Thymus (tissue), 11 donors: Measurements from ENCODE around the gene GHRH. TPM values are rescaled to one million over a fixed set of nuclear protein-coding genes. Genes with fewer than 3 reads are reported as not detected.

Experiments
- DNase-seq, 9 donors: peaks; one replicate each; pipeline ENCODE4 v3.0.0-alpha.2; 2013; ENCODE audit warnings: low spot score in 9 of 9, low read depth in 6 of 9, missing footprints in 1 of 9
- H3K27ac ChIP-seq, 2 donors: one replicate each; pipeline ENCODE4 v1.5.1; 2013; ENCODE audit warnings: control low read depth in 1 of 2, low read depth in 1 of 2, low read length in 1 of 2, mild to moderate bottlenecking in 1 of 2, moderate library complexity in 1 of 2
- H3K27me3 ChIP-seq, 2 donors: one replicate each; pipeline ENCODE4 v1.5.1; 2013; ENCODE audit warnings: low read length in 1 of 2; ENCODE audit not compliant: control insufficient read depth in 2 of 2, insufficient read depth in 1 of 2
- H3K36me3 ChIP-seq, 2 donors: one replicate each; pipeline ENCODE4 v1.5.1; 2013; ENCODE audit warnings: low read length in 1 of 2, mild to moderate bottlenecking in 1 of 2, moderate library complexity in 1 of 2; ENCODE audit not compliant: control insufficient read depth in 2 of 2, insufficient read depth in 2 of 2
- H3K4me1 ChIP-seq, 2 donors: one replicate each; pipeline ENCODE4 v1.5.1; 2013; ENCODE audit warnings: low read length in 2 of 2; ENCODE audit not compliant: control insufficient read depth in 2 of 2, insufficient read depth in 2 of 2
- H3K4me3 ChIP-seq, 2 donors: one replicate each; pipeline ENCODE4 v1.5.1; 2013; ENCODE audit warnings: low read length in 2 of 2, control low read depth in 1 of 2, mild to moderate bottlenecking in 1 of 2
- H3K9me3 ChIP-seq, 2 donors: one replicate each; pipeline ENCODE4 v1.5.1; 2013; ENCODE audit warnings: low read length in 1 of 2, mild to moderate bottlenecking in 1 of 2; ENCODE audit not compliant: control insufficient read depth in 2 of 2, insufficient read depth in 1 of 2
- WGBS: extraction: QIAGEN DNeasy Blood & Tissue Kit; methylation state at CpG from one replicate; pipeline ENCODE4 v1.1.7; 2013; 5-methylcytosine and 5-hydroxymethylcytosine counted together
- polyA plus RNA-seq: library from polyadenylated mRNA; stranded (reverse); fragments of 200-250 nt; gene quantifications from one replicate; pipeline ENCODE4 v1.2.3, GENCODE V29; 2013
- total RNA-seq: library from RNA; stranded (reverse); fragments of 120-200 nt; gene quantifications from one replicate; pipeline ENCODE4 v1.2.4, GENCODE V29; 2013
- donor health status: healthy.

The GHRH gene
- total and polyA plus RNA-seq, 2 donors: 14.4 to 14.7 TPM

GRCh38 chr20:37228082-37228481 is 33.5 kb downstream of the GHRH start:
- H3K4me1 ChIP-seq: no peaks in the 10 kb centered on the region
- no peak overlapping the region for H3K4me3 ChIP-seq
- no peaks in the 10 kb centered on the region for H3K27me3 ChIP-seq
- peaks cover 91 to 97% of the 10 kb centered on the region in 2 donors for H3K36me3 ChIP-seq
- no peak overlapping the region for H3K27ac ChIP-seq
- 97% methylated on average over 6 of the region's 6 CpGs for WGBS
- H3K9me3 ChIP-seq: no peaks in the 10 kb centered on the region
- DNase-seq: no peak

GRCh38 chr20:37226889-37227288 is 34.7 kb downstream of the GHRH start:
- WGBS: 97% methylated on average over 3 of the region's 3 CpGs
- DNase-seq: no peak
- no peak overlapping the region for H3K4me3 ChIP-seq
- no peak overlapping the region for H3K27ac ChIP-seq
- H3K9me3 ChIP-seq: no peaks in the 10 kb centered on the region
- no peaks in the 10 kb centered on the region for H3K4me1 ChIP-seq
- peaks cover 86 to 92% of the 10 kb centered on the region in 2 donors for H3K36me3 ChIP-seq
- no peaks in the 10 kb centered on the region for H3K27me3 ChIP-seq

- WGBS: 95% methylated on average over 5 of the region's 5 CpGs
- Histone ChIP-seq H3K27ac (no peak overlapping the region), H3K4me1 (no peaks in the 10 kb centered on the region), H3K27me3 (no peaks in the 10 kb centered on the region), H3K4me3 (no peak overlapping the region), H3K36me3 (peaks cover 71 to 80% of the 10 kb centered on the region in 2 donors), H3K9me3 (no peaks in the 10 kb centered on the region)
- no peak for DNase-seq
These were observed 36.5 kb downstream of the GHRH start for GRCh38 chr20:37225146-37225545.

- Histone ChIP-seq H3K36me3 (peaks cover 55 to 71% of the 10 kb centered on the region in 2 donors), H3K27me3 (no peaks in the 10 kb centered on the region), H3K9me3 (no peaks in the 10 kb centered on the region), H3K4me1 (no peaks in the 10 kb centered on the region), H3K4me3 (no peak overlapping the region), H3K27ac (no peak overlapping the region)
- peak in 1 of 9 donors; percentile 5 for DNase-seq
These were observed 38.6 kb downstream of the GHRH start for GRCh38 chr20:37223053-37223452.

GRCh38 chr20:37222086-37222485 is 39.5 kb downstream of the GHRH start:
- H3K27ac ChIP-seq: no peak overlapping the region
- 98% methylated on average over 4 of the region's 4 CpGs for WGBS
- no peaks in the 10 kb centered on the region for H3K9me3 ChIP-seq
- DNase-seq: no peak
- H3K4me1 ChIP-seq: no peaks in the 10 kb centered on the region
- no peak overlapping the region for H3K4me3 ChIP-seq
- peaks cover 51 to 64% of the 10 kb centered on the region in 2 donors for H3K36me3 ChIP-seq
- H3K27me3 ChIP-seq: no peaks in the 10 kb centered on the region

- DNase-seq: no peak
- WGBS: 95% methylated on average over 3 of the region's 3 CpGs
- no peaks in the 10 kb centered on the region for H3K4me1 ChIP-seq
- H3K36me3 ChIP-seq: peaks cover 40 to 57% of the 10 kb centered on the region in 2 donors
- H3K9me3 ChIP-seq: no peaks in the 10 kb centered on the region
- H3K4me3 ChIP-seq: no peak overlapping the region
- no peak overlapping the region for H3K27ac ChIP-seq
- H3K27me3 ChIP-seq: no peaks in the 10 kb centered on the region
These were observed 40.9 kb downstream of the GHRH start for GRCh38 chr20:37220731-37221130.

GRCh38 chr20:37219751-37220668 is 41.6 kb downstream of the GHRH start:
- H3K4me1 ChIP-seq: no peaks in the 10 kb centered on the region
- no peaks in the 10 kb centered on the region for H3K9me3 ChIP-seq
- H3K36me3 ChIP-seq: peaks cover 32 to 55% of the 10 kb centered on the region in 2 donors
- H3K27me3 ChIP-seq: no peaks in the 10 kb centered on the region
- no peak for DNase-seq
- WGBS: 98% methylated on average over 10 of the region's 10 CpGs
- no peak overlapping the region for H3K4me3 ChIP-seq
- H3K27ac ChIP-seq: no peak overlapping the region

GRCh38 chr20:37218976-37219375 is 42.6 kb downstream of the GHRH start:
- H3K27ac ChIP-seq: no peak overlapping the region
- no peak for DNase-seq
- no peaks in the 10 kb centered on the region for H3K27me3 ChIP-seq
- no peaks in the 10 kb centered on the region for H3K4me1 ChIP-seq
- peaks cover 22 to 52% of the 10 kb centered on the region in 2 donors for H3K36me3 ChIP-seq
- no peaks in the 10 kb centered on the region for H3K9me3 ChIP-seq
- no peak overlapping the region for H3K4me3 ChIP-seq
- 85% methylated on average over 4 of the region's 4 CpGs for WGBS

- Histone ChIP-seq H3K4me3 (no peak overlapping the region), H3K4me1 (no peaks in the 10 kb centered on the region), H3K27me3 (no peaks in the 10 kb centered on the region), H3K36me3 (peaks cover 22 to 53% of the 10 kb centered on the region in 2 donors), H3K9me3 (no peaks in the 10 kb centered on the region), H3K27ac (no peak overlapping the region)
- DNase-seq: no peak
- WGBS: over 99% methylated on average over 4 of the region's 4 CpGs
These were observed 43.2 kb downstream of the GHRH start for GRCh38 chr20:37218441-37218840.
